Mesendoderm (in vitro differentiated cells): ENCODE results near the gene SOX18.

Experiments used
- DNase-seq: peaks from one replicate; pipeline ENCODE4 v3.0.0; 2013
- H2AK5ac ChIP-seq: 2 replicates; pipeline ENCODE4 v1.6.1; 2013; ENCODE audit warnings: low read length, inconsistent platforms
- H2BK120ac ChIP-seq: 2 replicates; pipeline ENCODE4 v1.6.1; 2013; ENCODE audit warnings: low read depth, mild to moderate bottlenecking, low read length, moderate library complexity, mixed read lengths
- H2BK15ac ChIP-seq: replicated peaks from 2 replicates; pipeline ENCODE4 v1.6.1; 2013; ENCODE audit warnings: low read depth, mild to moderate bottlenecking, moderate library complexity
- H2BK5ac ChIP-seq: 2 replicates; pipeline ENCODE4 v1.6.1; 2013; ENCODE audit warnings: low read length, inconsistent platforms
- H3K18ac ChIP-seq: 2 replicates; pipeline ENCODE4 v1.6.1; 2013; ENCODE audit warnings: mild to moderate bottlenecking, low read length, mixed read lengths
- H3K23ac ChIP-seq: one replicate; pipeline ENCODE4 v1.6.1; 2013; ENCODE audit warnings: low read length
- H3K27ac ChIP-seq: 2 replicates; pipeline ENCODE4 v1.5.1; 2013; ENCODE audit warnings: low read depth, mild to moderate bottlenecking, inconsistent platforms, low read length, moderate library complexity
- H3K27me3 ChIP-seq: 2 replicates; pipeline ENCODE4 v1.6.1; 2013; ENCODE audit warnings: low read length, control low read depth, mild to moderate bottlenecking, inconsistent platforms; ENCODE audit not compliant: insufficient read depth, poor library complexity
- H3K36me3 ChIP-seq: 2 replicates; pipeline ENCODE4 v1.6.1; 2013; ENCODE audit warnings: low read length, inconsistent platforms; ENCODE audit not compliant: control insufficient read depth, insufficient read depth
- H3K4ac ChIP-seq: one replicate; pipeline ENCODE4 v1.6.1; 2013; ENCODE audit warnings: low read depth, mild to moderate bottlenecking, low read length, moderate library complexity
- H3K4me1 ChIP-seq: 2 replicates; pipeline ENCODE4 v1.6.1; 2013; ENCODE audit warnings: low read depth, low read length, inconsistent platforms; ENCODE audit not compliant: control insufficient read depth
- H3K4me2 ChIP-seq: 2 replicates; pipeline ENCODE4 v1.6.1; 2013; ENCODE audit warnings: low read length
- H3K4me3 ChIP-seq: 2 replicates; pipeline ENCODE4 v1.5.1; 2013; ENCODE audit warnings: mild to moderate bottlenecking, low read length
- H3K56ac ChIP-seq: one replicate; pipeline ENCODE4 v1.6.1; 2013; ENCODE audit warnings: low read length
- H3K79me1 ChIP-seq: 2 replicates; pipeline ENCODE4 v1.6.1; 2013; ENCODE audit warnings: low read length, inconsistent platforms
- H3K79me2 ChIP-seq: 2 replicates; pipeline ENCODE4 v1.6.1; 2013; ENCODE audit warnings: mild to moderate bottlenecking, low read length; ENCODE audit not compliant: control insufficient read depth, insufficient read depth
- H3K9ac ChIP-seq: 2 replicates; pipeline ENCODE4 v1.6.1; 2013; ENCODE audit warnings: low read length, inconsistent platforms
- H4K5ac ChIP-seq: one replicate; pipeline ENCODE4 v1.6.1; 2013; ENCODE audit warnings: low read length
- H4K8ac ChIP-seq: one replicate; pipeline ENCODE4 v1.6.1; 2013; ENCODE audit warnings: low read depth, mild to moderate bottlenecking, control low read depth, low read length, moderate library complexity
- WGBS: extraction: QIAGEN DNeasy Blood & Tissue Kit; methylation state at CpG from one replicate; pipeline ENCODE4 v1.1.7; 2013; ENCODE audit warnings: low lambda C conversion rate, missing lambda C conversion rate; ENCODE audit not compliant: insufficient coverage; ENCODE audit errors: extremely low coverage; 5-methylcytosine and 5-hydroxymethylcytosine counted together

Gene SOX18

DNA sequence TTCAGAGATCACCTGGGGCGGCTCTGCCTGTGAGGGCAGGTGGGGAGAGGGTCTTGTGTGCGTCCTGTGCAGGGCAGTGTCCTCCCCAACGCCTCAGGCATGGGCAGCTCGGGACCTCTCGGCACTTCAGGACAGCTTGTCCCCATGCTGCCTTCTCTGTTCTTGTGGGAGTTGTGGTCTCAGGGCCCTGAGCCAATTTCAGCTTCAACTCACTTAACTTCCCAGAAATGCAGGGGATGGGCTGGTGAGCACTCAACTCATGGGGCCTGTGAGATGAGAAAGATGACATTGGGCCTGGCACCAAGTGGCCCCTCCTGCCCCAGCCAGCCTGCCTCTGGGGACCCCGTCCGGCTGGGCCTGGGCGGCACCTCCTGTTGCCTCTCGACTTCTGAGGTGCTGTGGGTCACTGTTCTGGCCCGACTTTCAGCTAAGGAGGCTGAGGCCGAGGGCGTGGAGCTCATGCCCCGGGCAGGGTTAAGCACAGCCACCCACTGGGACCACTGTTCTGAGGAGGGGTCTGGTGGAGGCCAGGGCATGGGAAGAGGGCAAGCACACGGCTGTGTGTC, 23.1 kb upstream of the SOX18 start:
- Histone ChIP-seq H3K36me3 (no peaks in the 10 kb centered on the region), H3K79me1 (no peaks in the 10 kb centered on the region), H3K27ac (no peak overlapping the region), H3K4me2 (no peak overlapping the region), H3K4ac (no peak overlapping the region), H2BK120ac (no peak overlapping the region), H3K79me2 (no peaks in the 10 kb centered on the region), H3K56ac (no peak overlapping the region), H4K8ac (no peak overlapping the region), H3K4me3 (no peak overlapping the region), H2AK5ac (no peak overlapping the region), H4K5ac (no peak overlapping the region), H3K18ac (no peak overlapping the region), H3K9ac (no peak overlapping the region), H2BK15ac (no peak overlapping the region), H3K4me1 (no peaks in the 10 kb centered on the region), H3K23ac (no peak overlapping the region), H3K27me3 (no peaks in the 10 kb centered on the region), H2BK5ac (no peak overlapping the region)
- no peak for DNase-seq
- no CpG with 5 or more reads among the region's 14 CpGs for WGBS

DNA sequence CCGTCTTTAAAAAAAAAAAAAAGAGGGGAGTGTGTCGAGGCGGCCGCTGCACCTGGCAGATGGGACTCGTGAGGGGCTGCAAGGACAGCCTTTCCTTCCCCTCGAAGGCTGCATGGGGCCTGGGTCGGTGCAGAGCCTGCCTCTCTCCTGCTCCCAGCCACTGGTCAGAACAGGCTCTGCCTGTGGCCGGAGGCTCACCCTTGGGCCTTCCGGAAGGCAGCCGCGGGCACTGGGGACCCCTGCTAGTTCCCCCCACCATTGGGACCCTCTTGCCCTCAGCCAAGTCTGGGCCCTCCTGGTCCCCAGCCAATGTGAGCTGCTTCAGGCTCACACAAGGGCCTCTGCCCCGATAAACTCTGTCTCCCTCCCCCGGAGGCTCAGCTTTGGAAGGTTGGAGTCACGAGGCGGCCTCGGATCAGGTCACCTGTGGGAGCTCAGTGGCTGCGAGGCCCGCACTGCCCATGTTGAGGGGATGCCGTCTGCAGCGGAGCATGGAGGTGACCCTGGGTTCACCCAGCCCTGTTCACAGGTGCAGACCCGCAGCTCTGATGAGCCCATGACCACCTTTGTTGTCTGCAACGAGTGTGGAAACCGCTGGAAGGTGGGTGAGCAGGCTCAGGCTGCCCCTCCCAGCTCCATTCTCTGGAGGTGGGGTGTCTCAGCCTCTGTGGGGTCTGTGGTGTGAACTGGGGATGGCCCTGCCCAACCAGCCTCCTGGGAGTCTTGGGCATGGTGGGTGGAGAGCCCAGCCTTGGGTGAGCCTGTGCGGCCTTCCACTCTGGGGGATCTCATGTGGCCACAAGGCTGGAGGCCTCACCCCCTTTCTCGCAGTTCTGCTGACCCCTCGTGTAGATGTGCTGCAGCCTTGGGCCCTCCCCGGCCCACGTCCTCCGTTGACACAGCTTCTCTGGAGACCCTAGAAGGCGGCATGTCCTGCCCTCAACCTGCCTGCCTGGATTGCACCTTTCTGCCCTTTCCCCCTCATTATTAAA, 22.2 kb upstream of the SOX18 start:
- Histone ChIP-seq H2BK120ac (no peak overlapping the region), H3K56ac (no peak overlapping the region), H3K27ac (no peak overlapping the region), H4K5ac (no peak overlapping the region), H2AK5ac (no peak overlapping the region), H2BK15ac (no peak overlapping the region), H3K4ac (no peak overlapping the region), H3K18ac (no peak overlapping the region), H3K79me2 (no peaks in the 10 kb centered on the region), H3K9ac (no peak overlapping the region), H3K4me3 (no peak overlapping the region), H2BK5ac (no peak overlapping the region), H3K36me3 (no peaks in the 10 kb centered on the region), H3K4me1 (no peaks in the 10 kb centered on the region), H4K8ac (no peak overlapping the region), H3K4me2 (no peak overlapping the region), H3K23ac (no peak overlapping the region), H3K79me1 (no peaks in the 10 kb centered on the region), H3K27me3 (no peaks in the 10 kb centered on the region)
- WGBS, result no CpG with 5 or more reads among the region's 30 CpGs
- no peak for DNase-seq

DNA sequence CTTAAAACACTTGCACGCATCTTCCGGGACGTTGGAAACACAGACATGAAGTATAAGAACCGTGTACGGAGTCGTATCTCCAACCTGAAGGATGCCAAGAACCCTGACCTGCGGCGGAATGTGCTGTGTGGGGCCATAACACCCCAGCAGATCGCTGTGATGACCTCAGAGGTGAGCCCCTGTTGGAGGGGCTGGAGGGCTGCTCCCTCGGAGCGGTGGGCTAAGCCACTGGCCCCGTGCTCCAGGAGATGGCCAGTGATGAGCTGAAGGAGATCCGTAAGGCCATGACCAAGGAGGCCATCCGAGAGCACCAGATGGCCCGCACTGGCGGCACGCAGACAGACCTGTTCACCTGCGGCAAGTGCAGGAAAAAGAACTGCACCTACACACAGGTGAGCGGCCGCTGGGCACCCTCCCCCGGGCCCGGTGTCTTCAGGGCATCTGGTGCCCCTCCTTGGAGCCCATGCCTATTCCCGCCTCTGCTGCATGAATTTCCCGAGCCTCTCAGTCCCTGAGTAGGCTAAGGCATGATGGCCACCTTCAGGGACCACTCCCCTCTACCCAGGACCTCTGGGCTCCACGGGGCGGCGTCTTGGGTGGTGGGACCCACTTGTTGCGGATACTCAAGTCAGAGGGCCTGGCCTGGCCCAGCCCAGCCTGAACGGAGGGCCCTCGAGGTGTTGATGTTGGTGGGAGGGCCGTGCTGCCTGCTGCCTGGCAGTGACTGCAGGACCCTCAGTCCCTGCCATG, 21.0 kb upstream of the SOX18 start:
- no peak overlapping the region for H2BK120ac ChIP-seq
- DNase-seq, result no peak
- no peak overlapping the region for H2BK5ac ChIP-seq
- no peak overlapping the region for H4K8ac ChIP-seq
- H3K79me2 ChIP-seq, result no peaks in the 10 kb centered on the region
- H3K4me1 ChIP-seq, result no peaks in the 10 kb centered on the region
- no peak overlapping the region for H3K4me3 ChIP-seq
- H3K4ac ChIP-seq, result no peak overlapping the region
- no CpG with 5 or more reads among the region's 31 CpGs for WGBS
- no peak overlapping the region for H2BK15ac ChIP-seq
- H3K36me3 ChIP-seq, result no peaks in the 10 kb centered on the region
- H3K9ac ChIP-seq, result no peak overlapping the region
- no peak overlapping the region for H3K4me2 ChIP-seq
- no peak overlapping the region for H3K18ac ChIP-seq
- no peak overlapping the region for H4K5ac ChIP-seq
- no peaks in the 10 kb centered on the region for H3K27me3 ChIP-seq
- no peak overlapping the region for H3K56ac ChIP-seq
- no peaks in the 10 kb centered on the region for H3K79me1 ChIP-seq
- no peak overlapping the region for H3K27ac ChIP-seq
- H3K23ac ChIP-seq, result no peak overlapping the region
- H2AK5ac ChIP-seq, result no peak overlapping the region

DNA sequence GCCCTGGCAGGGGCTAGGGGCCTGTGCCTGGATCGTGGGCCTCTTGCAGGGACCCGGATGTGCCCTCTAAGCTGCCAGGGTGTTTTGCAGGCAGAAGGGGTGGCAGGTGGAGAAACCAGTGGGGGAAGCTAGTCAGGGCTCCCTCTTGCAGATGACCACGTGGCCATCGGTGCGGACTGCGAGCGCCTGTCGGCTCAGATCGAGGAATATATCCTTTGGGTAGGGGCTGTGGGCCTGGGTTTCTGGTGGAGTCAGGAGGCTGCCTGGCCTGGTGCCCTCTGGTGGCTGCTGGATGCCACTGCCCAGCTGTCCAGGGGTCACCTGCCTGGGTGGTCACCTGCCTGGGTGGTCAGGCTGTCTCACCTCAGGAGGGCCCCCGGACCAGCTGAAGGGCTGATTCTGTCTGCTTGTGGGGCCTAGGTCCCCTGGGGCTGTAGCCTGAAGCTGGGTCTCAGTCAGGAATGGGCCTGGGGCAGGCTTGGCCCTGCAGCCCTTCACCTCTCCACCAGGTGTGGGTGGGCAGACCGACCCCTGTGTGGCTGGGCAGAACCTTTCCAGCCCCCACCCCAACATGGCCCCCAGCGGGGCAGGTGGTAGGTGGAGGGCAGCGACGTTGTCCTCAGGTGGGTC, 20.3 kb upstream of the SOX18 start:
- no peak overlapping the region for H3K23ac ChIP-seq
- WGBS, result no CpG with 5 or more reads among the region's 14 CpGs
- DNase-seq, result peak; percentile 60

DNA sequence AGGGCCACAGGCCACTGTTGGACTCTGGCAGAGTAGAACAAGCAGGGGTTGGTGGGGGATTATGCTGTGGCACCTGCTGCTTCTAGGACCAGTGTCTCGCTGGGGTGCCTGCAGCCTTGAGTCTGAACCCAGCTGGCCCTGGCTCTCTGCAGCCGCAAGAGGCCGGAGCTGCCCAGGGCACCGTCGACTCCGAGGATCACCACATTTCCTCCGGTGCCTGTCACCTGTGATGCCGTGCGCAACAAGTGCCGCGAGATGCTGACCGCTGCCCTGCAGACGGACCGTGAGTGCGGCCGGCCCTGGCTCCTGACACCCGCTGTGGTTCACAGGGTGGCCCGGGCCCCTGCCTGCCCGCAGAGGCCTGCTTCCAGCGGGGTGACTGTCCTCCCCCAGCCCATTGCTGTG, 19.8 kb upstream of the SOX18 start:
- H2BK120ac ChIP-seq, result no peak overlapping the region
- no peaks in the 10 kb centered on the region for H3K27me3 ChIP-seq
- no peaks in the 10 kb centered on the region for H3K79me1 ChIP-seq
- H3K79me2 ChIP-seq, result no peaks in the 10 kb centered on the region
- H3K18ac ChIP-seq, result no peak overlapping the region
- no CpG with 5 or more reads among the region's 20 CpGs for WGBS
- no peak overlapping the region for H3K27ac ChIP-seq
- no peak overlapping the region for H4K5ac ChIP-seq
- H3K4me2 ChIP-seq, result no peak overlapping the region
- H3K4me3 ChIP-seq, result no peak overlapping the region
- no peak overlapping the region for H2BK5ac ChIP-seq
- no peak overlapping the region for H3K56ac ChIP-seq
- no peak overlapping the region for H3K4ac ChIP-seq
- no peaks in the 10 kb centered on the region for H3K36me3 ChIP-seq
- no peak overlapping the region for H4K8ac ChIP-seq
- H3K23ac ChIP-seq, result no peak overlapping the region
- DNase-seq, result no peak
- no peaks in the 10 kb centered on the region for H3K4me1 ChIP-seq
- no peak overlapping the region for H2BK15ac ChIP-seq
- H3K9ac ChIP-seq, result no peak overlapping the region
- H2AK5ac ChIP-seq, result no peak overlapping the region

More for the DNA sequence above, 20.3 kb upstream of the SOX18 start:
- Histone ChIP-seq H4K5ac (no peak overlapping the region), H3K9ac (no peak overlapping the region), H3K79me1 (no peaks in the 10 kb centered on the region), H3K4me3 (no peak overlapping the region), H2AK5ac (no peak overlapping the region), H2BK15ac (no peak overlapping the region), H3K56ac (no peak overlapping the region), H3K18ac (no peak overlapping the region), H3K27ac (no peak overlapping the region), H3K4ac (no peak overlapping the region), H3K27me3 (no peaks in the 10 kb centered on the region), H2BK120ac (no peak overlapping the region), H4K8ac (no peak overlapping the region), H2BK5ac (no peak overlapping the region), H3K4me2 (no peak overlapping the region), H3K4me1 (no peaks in the 10 kb centered on the region), H3K79me2 (no peaks in the 10 kb centered on the region), H3K36me3 (no peaks in the 10 kb centered on the region)
